Hepatocyte (in vitro differentiated cells): Measurements from ENCODE around the gene SLC38A1. TPM values are rescaled to one million over a fixed set of nuclear protein-coding genes. Genes with fewer than 3 reads are reported as not detected.

Source experiments
- DNase-seq: peaks from one replicate; pipeline ENCODE4 v3.0.0-alpha.2; 2016; ENCODE audit warnings: low spot score
- H2AFZ ChIP-seq: fragments of 200-600 bp; sonication (generic); 2 replicates; pipeline ENCODE4 v1.6.0; 2016; ENCODE audit warnings: antibody characterized with exemption, mild to moderate bottlenecking
- H3K27ac ChIP-seq: fragments of 200-600 bp; sonication (generic); 2 replicates; pipeline ENCODE4 v1.5.1; 2016; ENCODE audit warnings: mild to moderate bottlenecking
- H3K27me3 ChIP-seq: fragments of 200-600 bp; sonication (generic); 2 replicates; pipeline ENCODE4 v1.6.1; 2016
- H3K36me3 ChIP-seq: fragments of 200-600 bp; sonication (generic); replicated peaks from 2 replicates; pipeline ENCODE4 v1.5.1; 2016; ENCODE audit warnings: low read depth; ENCODE audit not compliant: insufficient read depth
- H3K4me1 ChIP-seq: fragments of 200-600 bp; sonication (generic); 2 replicates; pipeline ENCODE4 v1.5.1; 2016; ENCODE audit warnings: mild to moderate bottlenecking, moderate library complexity; ENCODE audit not compliant: insufficient read depth
- H3K4me2 ChIP-seq: fragments of 200-600 bp; sonication (generic); 2 replicates; pipeline ENCODE4 v1.6.0; 2016
- H3K4me3 ChIP-seq: fragments of 200-600 bp; sonication (generic); 2 replicates; pipeline ENCODE4 v1.5.1; 2016; ENCODE audit warnings: mild to moderate bottlenecking
- H3K79me2 ChIP-seq: fragments of 200-600 bp; sonication (generic); 2 replicates; pipeline ENCODE4 v1.6.0; 2017; ENCODE audit warnings: mild to moderate bottlenecking
- H3K9me2 ChIP-seq: fragments of 200-600 bp; sonication (generic); replicated peaks from 2 replicates; pipeline ENCODE4 v1.6.0; 2017; ENCODE audit warnings: mild to moderate bottlenecking; ENCODE audit not compliant: insufficient read depth
- H3K9me3 ChIP-seq: fragments of 200-600 bp; sonication (generic); 2 replicates; pipeline ENCODE4 v1.5.1; 2016; ENCODE audit warnings: low read depth, mild to moderate bottlenecking
- H4K20me1 ChIP-seq: fragments of 200-600 bp; sonication (generic); 2 replicates; pipeline ENCODE4 v1.6.0; 2016; ENCODE audit warnings: mild to moderate bottlenecking; ENCODE audit not compliant: insufficient read depth, poor library complexity, severe bottlenecking
- CTCF ChIP-seq: fragments of 200-600 bp; sonication (generic); IDR thresholded peaks from 2 replicates; pipeline ENCODE4 v1.5.1; 2016; ENCODE audit warnings: antibody characterized with exemption, mild to moderate bottlenecking; ENCODE audit not compliant: poor library complexity
- EZH2 ChIP-seq: fragments of 200-600 bp; sonication (generic); IDR thresholded peaks from 2 replicates; pipeline ENCODE4 v1.6.1; 2016; ENCODE audit warnings: antibody characterized with exemption, mild to moderate bottlenecking, borderline replicate concordance
- EZH2phosphoT487 ChIP-seq: fragments of 200-600 bp; sonication (generic); IDR thresholded peaks from one replicate; pipeline ENCODE4 v1.6.1; 2018; ENCODE audit warnings: antibody characterized with exemption, mild to moderate bottlenecking, low read depth, moderate library complexity; ENCODE audit not compliant: unreplicated experiment, severe bottlenecking
- WGBS: methylation state at CpG from one replicate; pipeline ENCODE4 v1.1.6; 2016; ENCODE audit warnings: low lambda C conversion rate; ENCODE audit errors: missing lambda C conversion rate; 5-methylcytosine and 5-hydroxymethylcytosine counted together
- polyA plus RNA-seq: library from polyadenylated mRNA; unstranded; fragments of >200 nt; fragmentation: Nextera tagmentation; extraction: Ambion mirVana; gene quantifications from 2 replicates; pipeline ENCODE4 v1.2.1, GENCODE V29; 2016
- total RNA-seq: library from RNA; depleted of rRNA; stranded (reverse); fragments of >200 nt; gene quantifications from 2 replicates; pipeline ENCODE4 v1.2.3, GENCODE V29; 2014

The SLC38A1 gene
- total and polyA plus RNA-seq, 2 experiments from 2014 or later: 48.2 to 86.8 TPM

- Histone ChIP-seq H3K36me3 (no peaks in the 10 kb centered on the region), H3K4me1 (no peaks in the 10 kb centered on the region), H3K27ac (no peak overlapping the region), H3K4me2 (no peak overlapping the region), H2AFZ (no peak overlapping the region), H4K20me1 (peaks cover 3% of the 10 kb centered on the region), H3K9me2 (no peaks in the 10 kb centered on the region), H3K9me3 (peaks cover 8% of the 10 kb centered on the region), H3K4me3 (no peak overlapping the region), H3K79me2 (peaks cover 97% of the 10 kb centered on the region), H3K27me3 (no peaks in the 10 kb centered on the region)
- TF ChIP-seq CTCF: no peak
- no peak for DNase-seq
Measured at GRCh38 chr12:46244997-46245396, 23.8 kb downstream of the SLC38A1 start.

- H3K36me3 ChIP-seq: no peaks in the 10 kb centered on the region
- H3K4me2 ChIP-seq: no peak overlapping the region
- no peaks in the 10 kb centered on the region for H3K4me1 ChIP-seq
- H3K27me3 ChIP-seq: no peaks in the 10 kb centered on the region
- H3K9me3 ChIP-seq: peaks cover 8% of the 10 kb centered on the region
- peaks cover 3% of the 10 kb centered on the region for H4K20me1 ChIP-seq
- no peak for DNase-seq
- TF ChIP-seq CTCF (no peak), EZH2phosphoT487 (no peak), EZH2 (no peak)
- WGBS: 100% methylated on average over 1 of the region's 1 CpG
- H3K4me3 ChIP-seq: no peak overlapping the region
- peaks cover 97% of the 10 kb centered on the region for H3K79me2 ChIP-seq
- no peak overlapping the region for H3K27ac ChIP-seq
- H3K9me2 ChIP-seq: no peaks in the 10 kb centered on the region
- H2AFZ ChIP-seq: no peak overlapping the region
Measured at GRCh38 chr12:46244273-46244915, 24.4 kb downstream of the SLC38A1 start.

- H3K4me1 ChIP-seq: no peaks in the 10 kb centered on the region
- 95% methylated on average over 2 of the region's 2 CpGs for whole genome bisulfite sequencing
- H2AFZ ChIP-seq: no peak overlapping the region
- no peak for TF ChIP-seq EZH2phosphoT487
- no peak overlapping the region for H3K27ac ChIP-seq
- peaks cover 3% of the 10 kb centered on the region for H4K20me1 ChIP-seq
- H3K4me3 ChIP-seq: no peak overlapping the region
- H3K36me3 ChIP-seq: no peaks in the 10 kb centered on the region
- H3K79me2 ChIP-seq: peaks cover 93% of the 10 kb centered on the region
- H3K9me3 ChIP-seq: peaks cover 8% of the 10 kb centered on the region
- no peak overlapping the region for H3K4me2 ChIP-seq
- H3K27me3 ChIP-seq: no peaks in the 10 kb centered on the region
- H3K9me2 ChIP-seq: no peaks in the 10 kb centered on the region
- no peak for DNase-seq
Measured at GRCh38 chr12:46242569-46242968, 26.3 kb downstream of the SLC38A1 start.

- no peak for DNase-seq
- Histone ChIP-seq H3K4me1 (no peaks in the 10 kb centered on the region), H3K4me2 (no peak overlapping the region), H3K9me2 (no peaks in the 10 kb centered on the region), H3K9me3 (peaks cover 8% of the 10 kb centered on the region), H3K36me3 (no peaks in the 10 kb centered on the region), H3K79me2 (peaks cover 91% of the 10 kb centered on the region), H3K27ac (no peak overlapping the region), H3K27me3 (no peaks in the 10 kb centered on the region), H2AFZ (no peak overlapping the region), H3K4me3 (no peak overlapping the region), H4K20me1 (peaks cover 7% of the 10 kb centered on the region)
- TF ChIP-seq EZH2 (no peak), EZH2phosphoT487 (no peak), CTCF (no peak)
- 92% methylated on average over 7 of the region's 7 CpGs for whole genome bisulfite sequencing
Measured at GRCh38 chr12:46240436-46240835, 28.4 kb downstream of the SLC38A1 start.
